HG02588 (cell line): ENCODE data around the gene ENPP6.
"Not testable (repeated sequence)": the region's sequence is repeated elsewhere in the genome, so short reads cannot be mapped to it uniquely, and the experiment has no call there.

Experiments
- ATAC-seq: cut with Tn5 transposase; IDR thresholded peaks from one replicate; pipeline ENCODE4 v1.9.1; 2021; ENCODE audit warnings: mild to moderate bottlenecking, moderate library complexity; ENCODE audit not compliant: unreplicated experiment

Gene ENPP6

GRCh38 chr4:184066584-184067300, 150.9 kb downstream of the ENPP6 start:
- ATAC-seq: no peak

- no peak for ATAC-seq
Observed at GRCh38 chr4:184064877-184065276, 152.8 kb downstream of the ENPP6 start.

DNA sequence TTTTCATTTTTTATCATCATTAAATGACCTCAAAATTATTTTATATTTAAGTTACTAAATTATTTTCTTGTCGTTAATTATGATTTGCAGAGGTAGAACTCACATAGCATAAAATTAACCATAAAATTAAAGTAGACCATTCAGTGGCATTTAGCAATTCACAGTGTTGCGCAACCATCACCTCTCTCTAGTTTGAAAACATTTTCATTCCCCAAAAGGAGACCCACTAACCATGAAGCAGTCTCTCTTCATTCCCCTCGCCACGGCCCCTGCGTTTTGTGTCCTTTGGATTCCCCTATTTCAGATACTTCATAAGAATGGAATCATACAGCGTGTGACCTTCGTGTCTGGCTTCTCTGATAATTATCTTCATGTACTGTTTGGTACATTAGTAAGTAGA, 154.9 kb downstream of the ENPP6 start:
- no peak for ATAC-seq

DNA sequence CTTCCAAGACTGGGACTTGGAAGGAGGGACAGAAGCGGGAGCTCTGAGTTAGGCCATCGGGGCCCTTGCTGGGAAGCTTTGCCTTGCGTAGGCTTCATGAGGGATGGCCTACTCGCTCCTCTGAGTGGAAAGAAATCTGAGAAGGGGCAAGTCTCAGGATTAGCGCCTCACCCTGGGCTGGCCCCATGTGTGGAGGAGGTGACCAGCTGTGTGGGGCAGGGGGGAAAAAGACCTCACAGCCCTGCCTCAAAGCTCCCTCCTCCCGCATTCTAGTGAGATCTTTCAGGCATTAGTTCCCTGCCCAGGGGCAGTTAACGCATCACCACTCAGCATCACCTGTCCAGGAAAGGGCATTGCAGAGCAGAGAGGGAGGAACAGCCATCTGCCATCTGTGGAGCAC, 156.1 kb downstream of the ENPP6 start:
- ATAC-seq: no peak

DNA sequence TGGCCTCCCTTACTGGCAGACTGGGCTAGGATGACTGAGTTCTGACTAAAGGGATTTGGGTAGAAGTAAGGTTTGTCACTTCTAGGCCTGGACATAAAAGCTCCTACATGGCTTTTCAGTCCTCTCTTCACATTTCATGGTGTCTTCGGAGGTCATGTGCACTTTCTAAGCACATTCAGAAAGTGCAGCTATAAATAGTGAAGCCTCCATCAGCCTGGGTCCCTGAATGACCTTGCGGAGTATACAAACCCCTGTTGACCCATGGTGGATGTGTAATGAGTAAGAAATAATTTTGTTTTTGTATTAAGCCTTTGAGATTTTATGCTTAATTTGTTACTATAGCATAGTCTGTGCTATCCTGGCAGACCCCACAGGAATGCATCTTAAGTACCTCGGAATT, 158.6 kb downstream of the ENPP6 start:
- no peak for ATAC-seq

DNA sequence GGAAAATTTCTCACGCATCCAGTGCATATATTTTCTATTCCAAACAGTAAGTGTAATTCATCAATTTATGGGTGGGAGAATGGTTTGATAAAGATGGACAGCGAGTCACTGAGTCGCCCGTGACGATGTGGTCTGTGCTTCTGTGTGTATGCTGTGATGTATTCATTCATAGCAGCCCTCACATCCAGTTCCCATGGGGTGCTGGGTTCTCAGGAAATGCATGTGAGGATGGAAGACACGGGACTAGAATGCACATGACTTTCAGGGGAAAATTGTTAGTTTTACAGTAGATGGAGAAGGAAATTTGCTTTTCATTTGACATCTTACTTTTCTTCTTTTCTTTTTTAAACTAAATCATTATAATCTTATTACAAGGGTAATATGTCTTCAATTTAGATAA, 159.6 kb downstream of the ENPP6 start:
- ATAC-seq: no peak

- ATAC-seq: no peak
Observed at GRCh38 chr4:184056877-184057276, 160.8 kb downstream of the ENPP6 start.

GRCh38 chr4:184053434-184053833, 164.2 kb downstream of the ENPP6 start:
- ATAC-seq: no peak

GRCh38 chr4:184052616-184053015, 165.1 kb downstream of the ENPP6 start:
- no peak for ATAC-seq

DNA sequence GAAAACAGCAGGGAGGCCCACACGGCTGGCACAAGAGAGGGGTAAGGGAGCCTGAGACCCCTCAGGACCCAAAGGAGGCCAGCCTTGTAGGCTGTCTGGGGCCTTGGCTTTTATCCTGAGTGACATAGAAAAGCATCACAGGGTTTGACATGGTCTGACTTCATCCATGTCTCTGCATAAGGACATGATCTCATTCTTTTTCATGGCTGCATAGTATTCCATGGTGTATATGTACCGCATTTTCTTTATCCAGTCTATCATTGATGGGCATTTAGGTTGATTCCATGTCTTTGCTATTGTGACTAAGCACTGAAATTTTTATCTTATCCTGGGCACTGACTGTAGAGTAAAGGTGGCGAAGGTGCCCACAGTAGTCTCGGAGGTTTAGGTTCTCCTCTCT, 166.4 kb downstream of the ENPP6 start:
- ATAC-seq: not testable (repeated sequence)

GRCh38 chr4:184046148-184046547, 171.5 kb downstream of the ENPP6 start:
- no peak for ATAC-seq

DNA sequence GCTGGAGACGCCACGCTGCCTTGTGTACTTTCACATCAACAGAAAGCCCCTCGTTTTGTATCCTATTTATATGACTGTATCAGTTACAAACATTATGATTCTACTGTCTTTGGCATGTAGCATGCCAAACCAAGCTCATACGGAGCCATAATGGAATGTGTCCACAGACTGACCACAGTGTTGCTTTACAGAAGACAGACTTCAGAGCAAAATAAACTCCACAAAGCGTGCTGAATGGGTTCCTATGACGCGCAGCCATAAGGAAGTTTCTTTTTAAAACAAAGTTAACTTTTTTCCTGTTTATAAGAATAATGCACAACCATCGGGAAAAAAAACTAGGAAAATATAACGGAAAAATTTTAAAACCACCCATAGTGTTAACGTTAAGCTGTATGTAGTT, 176.5 kb downstream of the ENPP6 start:
- ATAC-seq: no peak

GRCh38 chr4:184039963-184040383, 177.7 kb downstream of the ENPP6 start:
- ATAC-seq: no peak
